ENCODE data around the gene PAN2.
"Not testable (repeated sequence)": the region's sequence is repeated elsewhere in the genome, so short reads cannot be mapped to it uniquely, and the experiment has no call there.

The PAN2 gene

DNA sequence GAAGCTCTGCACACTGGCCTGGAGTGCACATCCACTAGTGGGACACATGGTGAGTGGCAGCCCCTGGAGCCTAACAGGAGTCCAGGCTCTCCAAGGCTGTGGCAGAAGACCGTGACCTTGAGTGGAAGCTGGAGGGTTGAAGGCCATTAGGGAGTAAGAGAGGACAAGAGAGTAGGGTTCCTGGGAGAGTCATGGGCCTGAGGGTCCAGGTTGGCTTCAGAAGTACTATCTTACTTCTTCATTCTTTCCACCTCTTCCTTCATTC, 5.3 kb upstream of the PAN2 start:
- DNase-seq = no peak

- DNase-seq = peak; percentile 91
These were observed 4.7 kb upstream of the PAN2 start, which contains the start of gene IL23A for GRCh38 chr12:56338308-56339157. Gene IL23A, plus strand, starts transcription at chr12:56338884. Its CDS starts 161 bp downstream, at chr12:56339045.

GRCh38 chr12:56337753-56338251, 4.0 kb upstream of the PAN2 start:
- DNase-seq = no peak

DNA sequence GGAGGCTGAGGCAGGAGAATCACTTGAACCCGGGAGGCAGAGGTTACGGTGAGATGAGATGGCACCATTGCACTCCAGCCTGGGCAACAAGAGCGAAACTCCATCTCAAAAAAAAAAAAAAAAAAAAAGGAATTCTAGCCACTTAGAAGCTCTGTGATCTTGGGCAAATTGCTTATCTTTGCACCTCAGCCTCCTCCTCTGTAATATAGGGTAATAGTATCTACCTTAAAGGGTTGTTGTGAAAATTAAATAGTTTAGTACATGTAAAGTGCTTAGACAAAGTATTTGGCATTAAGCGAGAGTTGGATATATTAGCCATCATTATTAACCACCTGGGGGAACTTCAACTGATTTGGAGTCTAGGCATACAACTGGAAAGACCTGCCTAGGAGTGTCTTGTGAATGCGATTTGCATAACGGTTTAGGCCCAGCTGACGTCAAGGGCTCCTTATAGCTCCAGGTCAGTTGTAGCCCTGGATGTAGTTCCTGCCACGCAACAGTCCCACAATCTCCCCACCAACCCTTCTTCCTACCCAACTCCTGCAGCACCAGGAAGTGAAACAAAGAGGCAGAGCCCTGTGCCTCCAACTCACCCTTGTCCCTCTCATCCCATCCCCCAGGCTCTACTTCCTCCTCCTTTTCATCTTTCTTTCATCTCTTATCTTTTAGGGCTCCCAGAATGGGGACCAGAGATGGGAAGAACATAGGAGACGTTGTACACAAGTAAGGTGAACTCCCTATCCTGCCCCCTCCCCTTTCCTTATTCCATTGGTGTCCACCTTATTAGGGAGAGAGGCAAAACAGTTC, 2.8 kb upstream of the PAN2 start:
- no peak for DNase-seq

GRCh38 chr12:56335527-56335926, 1.7 kb upstream of the PAN2 start:
- DNase-seq = not testable (repeated sequence)

DNA sequence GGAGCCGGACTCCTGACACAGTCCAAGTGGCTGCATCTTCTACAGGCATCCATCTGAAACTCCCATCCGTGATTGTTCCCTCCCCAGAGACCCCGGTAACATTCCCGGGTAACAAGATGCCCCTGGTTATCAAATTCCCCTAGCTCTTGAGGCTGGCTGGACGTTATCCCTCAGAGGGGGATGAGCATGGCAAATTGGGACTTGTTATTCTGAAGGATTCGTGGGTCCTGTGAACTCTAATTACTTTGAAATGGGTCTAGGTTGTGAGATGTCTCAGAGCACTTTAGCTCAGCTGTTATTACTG, 642 bp upstream of the PAN2 start:
- no peak for DNase-seq

GRCh38 chr12:56333197-56333678, 562 bp downstream of the PAN2 start:
- no peak for DNase-seq

GRCh38 chr12:56332512-56333196, 1.1 kb downstream of the PAN2 start:
- no peak for DNase-seq

GRCh38 chr12:56330936-56331490, 2.8 kb downstream of the PAN2 start:
- DNase-seq = no peak

GRCh38 chr12:56326533-56326932, 7.3 kb downstream of the PAN2 start:
- no peak for DNase-seq

DNA sequence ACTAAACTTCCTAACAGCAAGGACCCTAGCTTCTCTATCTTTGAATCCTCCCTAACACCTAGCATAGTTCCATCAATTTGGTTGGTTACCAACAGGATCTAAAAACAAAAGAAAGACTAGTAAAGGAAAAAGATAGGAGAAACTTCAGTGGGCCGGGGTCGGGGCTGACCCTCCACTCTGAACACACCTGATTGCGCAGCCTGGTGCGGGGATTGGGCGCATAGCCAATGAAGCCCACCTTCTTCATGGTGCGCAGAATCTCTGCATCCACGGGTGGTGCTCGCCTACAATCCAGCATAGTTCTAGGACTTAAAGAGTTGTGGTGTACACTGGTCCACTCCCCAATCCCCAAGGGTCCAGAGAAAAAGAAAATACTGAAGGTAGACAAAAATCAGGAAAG, 7.7 kb downstream of the PAN2 start:
- DNase-seq = no peak

- no peak for DNase-seq
These were observed 9.6 kb downstream of the PAN2 start for GRCh38 chr12:56324206-56324605.

GRCh38 chr12:56321610-56322009, 12.2 kb downstream of the PAN2 start:
- DNase-seq = not testable (repeated sequence)

GRCh38 chr12:56321027-56321426, 12.8 kb downstream of the PAN2 start:
- DNase-seq = no peak

GRCh38 chr12:56317675-56318074, 16.1 kb downstream of the PAN2 start:
- no peak for DNase-seq

DNA sequence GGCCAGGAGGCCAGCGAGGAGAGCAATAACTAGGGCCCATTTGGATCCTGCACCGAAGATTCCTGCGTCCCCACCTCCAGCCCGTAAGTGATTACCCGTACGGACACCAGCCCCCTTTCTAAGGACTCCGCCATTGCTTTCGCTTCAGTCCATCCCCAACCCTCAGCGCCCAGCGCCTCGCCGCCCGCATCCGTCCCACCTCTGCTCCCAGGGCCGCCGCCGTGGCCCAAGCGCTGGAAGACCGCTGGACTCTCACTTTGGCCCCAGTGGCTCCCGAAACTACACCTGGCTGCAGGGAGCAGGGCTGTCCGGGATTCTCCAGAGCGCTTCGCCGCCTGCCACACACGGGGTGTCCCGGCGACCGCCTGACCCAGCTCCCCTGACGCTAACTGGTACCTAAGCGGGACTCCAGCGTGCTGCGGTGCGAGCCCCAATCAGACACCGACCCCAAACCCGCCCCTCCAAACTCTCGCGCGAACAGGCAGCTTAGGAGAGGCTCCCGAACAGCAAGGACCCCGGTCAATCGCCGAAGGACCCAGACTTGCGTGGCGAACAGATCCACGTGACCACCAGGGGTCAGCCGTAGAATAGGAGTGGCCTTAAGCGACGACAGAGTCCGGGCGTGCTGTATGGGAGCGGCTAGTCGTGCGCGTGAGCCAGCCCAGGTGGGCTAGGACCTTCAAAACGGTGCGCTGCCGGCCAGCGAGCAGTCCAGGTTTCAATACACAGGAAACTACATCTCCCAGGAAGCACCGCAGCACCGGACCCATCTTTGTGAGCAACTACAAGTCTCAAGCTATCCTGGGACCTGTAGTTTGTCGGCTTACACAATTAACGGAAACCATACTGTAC, 18.0 kb downstream of the PAN2 start, which contains the start of gene CNPY2:
Gene CNPY2, minus strand, starts transcription at position 367 of the 852 bp plus-strand sequence. CDS start 771 bp downstream, outside the sequence.
- DNase-seq = peak; percentile 93

GRCh38 chr12:56315249-56315621, 18.6 kb downstream of the PAN2 start:
- DNase-seq = no peak

GRCh38 chr12:56311003-56311402, 22.8 kb downstream of the PAN2 start:
- DNase-seq = no peak

GRCh38 chr12:56308714-56309113, 25.1 kb downstream of the PAN2 start:
- DNase-seq = no peak

DNA sequence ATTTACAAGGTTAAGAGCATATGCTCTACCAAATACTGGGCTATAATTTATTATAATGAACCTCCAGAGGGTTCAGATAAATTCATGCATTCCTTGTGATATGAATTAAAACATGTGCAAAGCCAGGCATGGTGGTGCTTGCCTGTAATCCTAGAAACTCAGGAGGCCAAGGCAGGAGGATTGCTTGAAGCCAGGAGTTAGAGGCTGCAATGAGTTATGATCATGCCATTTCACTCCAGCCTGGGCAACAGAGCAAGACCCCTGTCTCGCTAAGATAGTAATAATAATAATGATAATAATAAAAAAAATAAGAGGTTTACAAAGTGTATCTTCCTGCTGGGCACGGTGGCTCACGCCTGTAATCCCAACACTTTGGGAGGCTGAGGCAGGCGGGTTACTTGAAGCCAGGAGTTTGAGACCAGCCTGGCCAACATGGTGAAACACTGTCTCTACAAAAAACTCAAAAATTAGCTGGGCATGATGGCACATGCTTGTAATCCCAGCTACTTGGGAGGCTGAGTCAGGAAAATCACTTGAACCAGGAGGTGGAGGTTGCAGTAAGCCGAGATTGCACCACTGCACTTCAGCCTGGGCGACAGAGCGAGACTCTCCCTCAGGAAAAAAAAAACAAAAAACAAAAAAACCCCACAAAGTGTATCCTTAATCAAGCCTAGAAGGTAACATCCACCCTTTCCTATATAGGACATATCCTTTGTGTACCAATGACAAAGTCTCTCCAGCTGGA, 26.4 kb downstream of the PAN2 start:
- no peak for DNase-seq

- no peak for DNase-seq
These were observed 28.8 kb downstream of the PAN2 start for GRCh38 chr12:56304872-56305590.

Measured in stimulated activated CD4-positive, alpha-beta T cell treated with anti-CD3 and anti-CD28 coated beads, Interleukin-4, amount 100 ng/mL, for 24 hours (primary cell).